Esophagus squamous epithelium (tissue), 4 donors: ENCODE results near the gene FANCD2.

Experiments
- CTCF ChIP-seq, 6 experiments: fragments of 450-650 bp in 4 of 6; fragments of 200-600 bp in 2 of 6; sonication (generic) in 2 of 6; IDR thresholded peaks; one replicate each; pipeline ENCODE4 v1.5.1; 2016 to 2019; ENCODE audit warnings: antibody characterized with exemption in 6 of 6, mild to moderate bottlenecking in 4 of 6, moderate library complexity in 4 of 6
- POLR2A ChIP-seq, 4 donors: fragments of 450-650 bp; IDR thresholded peaks; one replicate each; pipeline ENCODE4 v1.6.1; 2017; ENCODE audit warnings: antibody characterized with exemption in 4 of 4, mild to moderate bottlenecking in 4 of 4, moderate library complexity in 3 of 4

GRCh38 chr3:10140996-10141546 is 114.8 kb downstream of the FANCD2 start:
- TF ChIP-seq CTCF (IDR thresholded peaks at IDR 0.05) (no peak), POLR2A (IDR thresholded peaks at IDR 0.05) (no peak)
